Activated CD8-positive, alpha-beta T cell treated with anti-CD3 and anti-CD28 coated beads for 36 hours (primary cell): ENCODE measurements around the gene RFPL3. TPM values are rescaled to one million over a fixed set of nuclear protein-coding genes. Genes with fewer than 3 reads are reported as not detected.
"Not testable (repeated sequence)": the region's sequence is repeated elsewhere in the genome, so short reads cannot be mapped to it uniquely, and the experiment has no call there.

Source experiments
- ATAC-seq: fragments of 200-7000 bp; cut with Tn5 transposase; one replicate; pipeline ENCODE4 v1.10.0; 2021; ENCODE audit warnings: mild to moderate bottlenecking, moderate library complexity
- CTCF ChIA-PET: fragments of 350-600 bp; sonication (Branson Sonifier 250); formaldehyde crosslinking; loops from one replicate; lab custom pipeline; 2021; ENCODE audit warnings: antibody characterized with exemption; lab: Charles Lee
- POLR2A ChIA-PET: fragments of 350-600 bp; sonication (Branson Sonifier 250); formaldehyde crosslinking; loops from one replicate; lab custom pipeline; 2021; ENCODE audit warnings: antibody characterized with exemption; lab: Charles Lee
- DNase-seq: peaks from one replicate; pipeline ENCODE4 v3.0.0-alpha.2; 2020
- H3K27ac Mint-ChIP-seq: one replicate; pipeline ENCODE4 v1.8.0; 2021; ENCODE audit warnings: mild to moderate bottlenecking, mixed read lengths
- H3K27me3 Mint-ChIP-seq: one replicate; pipeline ENCODE4 v1.8.0; 2021; ENCODE audit warnings: mixed read lengths
- H3K36me3 Mint-ChIP-seq: one replicate; pipeline ENCODE4 v1.8.0; 2021; ENCODE audit warnings: low read depth, mixed read lengths
- H3K4me1 Mint-ChIP-seq: one replicate; pipeline ENCODE4 v1.8.0; 2021; ENCODE audit warnings: low read depth, mixed read lengths
- H3K4me3 Mint-ChIP-seq: one replicate; pipeline ENCODE4 v1.8.0; 2021; ENCODE audit warnings: mild to moderate bottlenecking, moderate library complexity, mixed read lengths
- H3K9me3 Mint-ChIP-seq: one replicate; pipeline ENCODE4 v1.8.0; 2021; ENCODE audit warnings: mixed read lengths
- intact Hi-C: fragments of 100-400 bp; cut with micrococcal nuclease; formaldehyde crosslinking; loops from one replicate; pipeline ENCODE4 v1.10.0; 2022
- total RNA-seq, 2 experiments: library from RNA; stranded (reverse); gene quantifications; one replicate each; pipeline ENCODE4 v1.2.3, GENCODE V29; 2021
- TF ChIP-seq, protein P1 (sequence below): fragments of 200-600 bp; IDR thresholded peaks from one replicate; pipeline ENCODE4 v1.8.0; 2022; ENCODE audit warnings: antibody characterized with exemption, mild to moderate bottlenecking

The RFPL3 gene
- total RNA-seq, 2 experiments from 2014 or later: not detected

DNA sequence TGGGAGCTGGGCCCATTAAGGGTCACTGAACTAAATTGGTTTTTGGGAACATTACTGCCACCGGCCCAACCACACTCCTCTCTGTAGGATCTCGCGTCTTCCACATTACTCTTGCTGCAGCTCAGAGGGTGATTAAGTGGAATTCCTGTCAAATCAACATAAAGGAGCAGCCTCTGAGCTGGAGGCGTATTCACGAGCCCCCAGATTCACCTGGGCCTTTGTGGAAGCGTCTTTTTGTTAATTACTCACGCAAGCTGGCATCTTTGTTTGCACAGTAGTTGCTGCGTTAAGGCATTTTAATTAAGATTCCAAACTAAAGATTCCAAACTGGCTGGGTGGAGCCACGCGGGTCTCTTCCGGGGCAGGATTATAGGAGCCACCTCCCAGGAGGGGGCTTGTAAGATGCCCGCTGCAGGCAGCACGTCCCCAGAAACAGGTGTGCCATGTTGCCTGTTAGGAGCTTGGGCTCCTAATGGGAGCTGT, 21.5 kb upstream of the RFPL3 start:
- CTCF ChIA-PET: no interaction called here

DNA sequence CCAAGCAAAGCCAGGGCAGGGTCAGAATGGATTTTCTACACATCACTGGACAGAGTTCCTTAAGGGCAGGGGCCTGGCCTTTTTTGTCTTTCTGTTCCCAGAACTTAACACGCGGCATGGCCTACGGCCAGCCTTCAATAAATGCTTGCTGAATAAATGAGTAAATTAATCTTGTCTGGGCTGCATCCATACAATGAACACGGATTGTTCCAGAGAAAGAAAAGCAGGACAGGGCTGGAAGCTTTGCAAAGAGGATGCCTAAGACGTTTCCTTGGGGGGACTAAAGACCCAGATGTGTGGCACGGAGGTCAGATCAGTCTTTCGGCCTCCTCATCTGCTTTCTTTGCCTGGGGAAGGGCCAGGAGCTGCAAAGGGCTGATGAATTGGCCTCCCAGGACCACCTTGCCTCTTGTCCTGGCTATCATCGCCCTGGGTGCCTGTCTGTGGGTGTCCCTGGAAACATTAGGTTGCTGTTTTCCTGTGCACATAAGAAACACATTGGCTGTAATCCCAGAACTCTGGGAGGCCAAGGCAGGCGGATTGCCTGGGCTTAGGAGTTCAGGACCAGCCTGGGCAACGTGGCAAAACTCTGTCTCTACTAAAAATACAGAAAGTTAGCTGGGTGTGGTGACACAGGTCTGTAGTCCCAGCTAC, 20.8 kb upstream of the RFPL3 start:
- TF ChIP-seq, protein P1, sequence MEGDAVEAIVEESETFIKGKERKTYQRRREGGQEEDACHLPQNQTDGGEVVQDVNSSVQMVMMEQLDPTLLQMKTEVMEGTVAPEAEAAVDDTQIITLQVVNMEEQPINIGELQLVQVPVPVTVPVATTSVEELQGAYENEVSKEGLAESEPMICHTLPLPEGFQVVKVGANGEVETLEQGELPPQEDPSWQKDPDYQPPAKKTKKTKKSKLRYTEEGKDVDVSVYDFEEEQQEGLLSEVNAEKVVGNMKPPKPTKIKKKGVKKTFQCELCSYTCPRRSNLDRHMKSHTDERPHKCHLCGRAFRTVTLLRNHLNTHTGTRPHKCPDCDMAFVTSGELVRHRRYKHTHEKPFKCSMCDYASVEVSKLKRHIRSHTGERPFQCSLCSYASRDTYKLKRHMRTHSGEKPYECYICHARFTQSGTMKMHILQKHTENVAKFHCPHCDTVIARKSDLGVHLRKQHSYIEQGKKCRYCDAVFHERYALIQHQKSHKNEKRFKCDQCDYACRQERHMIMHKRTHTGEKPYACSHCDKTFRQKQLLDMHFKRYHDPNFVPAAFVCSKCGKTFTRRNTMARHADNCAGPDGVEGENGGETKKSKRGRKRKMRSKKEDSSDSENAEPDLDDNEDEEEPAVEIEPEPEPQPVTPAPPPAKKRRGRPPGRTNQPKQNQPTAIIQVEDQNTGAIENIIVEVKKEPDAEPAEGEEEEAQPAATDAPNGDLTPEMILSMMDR: no peak
- ATAC-seq (no peak), DNase-seq (no peak)
- Mint-ChIP-seq H3K4me1 (no peaks in the 10 kb centered on the region), H3K36me3 (no peaks in the 10 kb centered on the region), H3K4me3 (no peak overlapping the region), H3K27me3 (peaks cover 23% of the 10 kb centered on the region), H3K27ac (no peak overlapping the region), H3K9me3 (no peaks in the 10 kb centered on the region)
- intact Hi-C loops: no loop called here
- CTCF ChIA-PET: no interaction called here
- POLR2A ChIA-PET: no interaction called here

More for the DNA sequence above, 21.5 kb upstream of the RFPL3 start:
- POLR2A ChIA-PET: no interaction called here
- H3K36me3 Mint-ChIP-seq: no peaks in the 10 kb centered on the region
- ATAC-seq (no peak), DNase-seq (no peak)
- H3K27ac Mint-ChIP-seq: no peak overlapping the region
- no peaks in the 10 kb centered on the region for H3K4me1 Mint-ChIP-seq
- H3K9me3 Mint-ChIP-seq: no peaks in the 10 kb centered on the region
- H3K27me3 Mint-ChIP-seq: peaks cover 16% of the 10 kb centered on the region
- intact Hi-C loops: no loop called here
- no peak overlapping the region for H3K4me3 Mint-ChIP-seq
- TF ChIP-seq, protein P1: no peak

GRCh38 chr22:32337425-32337824, 20.2 kb upstream of the RFPL3 start:
- CTCF ChIA-PET: not testable (repeated sequence)

DNA sequence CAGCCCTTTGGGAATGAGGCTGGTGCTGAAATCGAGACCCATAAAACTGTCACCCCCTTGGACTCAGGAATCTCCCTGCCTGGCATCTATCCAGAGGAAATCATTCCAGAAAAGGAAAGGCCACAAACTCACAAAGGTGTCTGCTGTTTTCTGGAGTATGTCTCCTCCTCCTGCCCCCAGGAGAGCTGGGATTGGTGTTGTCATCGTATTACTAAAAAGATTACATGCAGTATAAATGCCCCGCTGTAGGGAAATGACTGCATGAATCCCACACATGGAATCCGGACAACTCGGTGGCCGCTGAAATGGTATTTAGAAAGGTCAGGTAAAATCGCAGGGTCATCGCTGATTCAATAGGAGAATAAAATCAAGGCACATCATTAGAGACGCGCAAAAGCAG, 18.9 kb upstream of the RFPL3 start:
- Mint-ChIP-seq H3K36me3 (no peaks in the 10 kb centered on the region), H3K4me3 (no peak overlapping the region), H3K9me3 (no peaks in the 10 kb centered on the region), H3K27me3 (peaks cover 28% of the 10 kb centered on the region), H3K4me1 (peaks cover 7% of the 10 kb centered on the region), H3K27ac (no peak overlapping the region)
- TF ChIP-seq, protein P1: no peak
- POLR2A ChIA-PET: no interaction called here
- CTCF ChIA-PET: no interaction called here
- ATAC-seq (no peak), DNase-seq (no peak)
- intact Hi-C loops: no loop called here

More at GRCh38 chr22:32337425-32337824, 20.2 kb upstream of the RFPL3 start:
- POLR2A ChIA-PET, ATAC-seq, H3K36me3 Mint-ChIP-seq, H3K4me3 Mint-ChIP-seq, H3K9me3 Mint-ChIP-seq, H3K4me1 Mint-ChIP-seq, H3K27ac Mint-ChIP-seq, intact Hi-C loops, DNase-seq: not testable (repeated sequence)
- peaks cover 23% of the 10 kb centered on the region for H3K27me3 Mint-ChIP-seq

- CTCF ChIA-PET: no interaction called here
- Mint-ChIP-seq H3K4me3 (no peak overlapping the region), H3K36me3 (no peaks in the 10 kb centered on the region), H3K4me1 (peaks cover 12% of the 10 kb centered on the region), H3K27ac (no peak overlapping the region), H3K27me3 (peaks cover 28% of the 10 kb centered on the region), H3K9me3 (no peaks in the 10 kb centered on the region)
- intact Hi-C loops: no loop called here
- POLR2A ChIA-PET: no interaction called here
- ATAC-seq: no peak
- DNase-seq: no peak
- TF ChIP-seq, protein P1: no peak
Measured at GRCh38 chr22:32339190-32340012, 18.3 kb upstream of the RFPL3 start.
